SJCRH30 (cell line): ENCODE results near the gene RBM20. TPM values are rescaled to one million over a fixed set of nuclear protein-coding genes. Genes with fewer than 3 reads are reported as not detected.

Source experiments
- DNase-seq, 2 experiments: peaks; one replicate each; pipeline ENCODE4 v3.0.0-alpha.2; 2015 to 2020
- H3K27ac ChIP-seq: fragments of 250-450 bp; sonication (Bioruptor Pico); 2 replicates; pipeline ENCODE4 v1.5.1; 2020; ENCODE audit warnings: mild to moderate bottlenecking, moderate library complexity
- H3K27me3 ChIP-seq: fragments of 250-450 bp; sonication (Bioruptor Pico); 2 replicates; pipeline ENCODE4 v1.5.1; 2020; ENCODE audit warnings: mild to moderate bottlenecking, moderate library complexity
- H3K36me3 ChIP-seq: fragments of 250-450 bp; sonication (Bioruptor Pico); 2 replicates; pipeline ENCODE4 v1.5.1; 2020; ENCODE audit warnings: mild to moderate bottlenecking, moderate library complexity
- H3K4me1 ChIP-seq: fragments of 250-450 bp; sonication (Bioruptor Pico); 2 replicates; pipeline ENCODE4 v1.5.1; 2020; ENCODE audit warnings: mild to moderate bottlenecking, moderate library complexity
- H3K4me3 ChIP-seq: fragments of 250-450 bp; sonication (Bioruptor Pico); 2 replicates; pipeline ENCODE4 v1.5.1; 2020; ENCODE audit warnings: mild to moderate bottlenecking, moderate library complexity
- H3K9me3 ChIP-seq: fragments of 250-450 bp; sonication (Bioruptor Pico); replicated peaks from 2 replicates; pipeline ENCODE4 v1.5.1; 2020; ENCODE audit warnings: mild to moderate bottlenecking, moderate library complexity
- total RNA-seq: library from RNA; depleted of rRNA; stranded (reverse); fragments of >200 nt; shearing (Covaris generic); gene quantifications from 2 replicates; pipeline ENCODE4 v1.2.3, GENCODE V29; 2014

The RBM20 gene
- total RNA-seq, 1 experiment from 2014 or later: 12.4 TPM

DNA sequence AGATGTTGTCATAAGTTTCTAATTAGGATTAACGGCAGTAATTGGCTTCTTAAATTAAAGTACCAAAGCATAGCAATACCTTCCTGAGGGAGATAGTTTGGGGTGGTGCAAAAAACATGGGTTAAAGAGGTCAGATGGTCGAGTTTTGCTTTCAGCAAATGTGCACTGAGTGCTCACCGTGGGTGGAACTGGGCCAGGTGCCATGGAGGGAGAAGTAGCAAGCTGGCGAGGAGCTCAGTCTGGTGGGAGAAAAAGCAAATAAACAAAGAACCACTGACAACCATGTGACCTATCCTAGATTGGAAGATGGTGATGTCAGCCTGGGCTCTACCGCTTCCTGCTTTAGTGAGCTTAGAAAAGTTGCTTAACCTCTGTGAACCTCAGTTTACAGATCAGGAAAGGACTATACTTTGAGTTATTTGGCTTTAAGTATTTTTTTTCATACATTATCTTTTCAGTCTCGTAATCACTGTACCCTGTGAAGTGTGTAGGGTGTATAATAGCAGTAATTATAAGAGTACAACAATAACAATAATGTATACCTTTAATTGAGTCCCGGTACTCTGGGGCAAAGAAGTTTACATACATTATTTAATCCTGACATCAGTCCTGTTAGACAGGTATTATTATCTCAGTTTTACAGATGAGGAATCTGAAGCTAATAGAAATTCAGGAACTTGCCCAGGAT lies 158.6 kb downstream of the RBM20 start:
- H3K27me3 ChIP-seq: no peaks in the 10 kb centered on the region
- no peak overlapping the region for H3K4me3 ChIP-seq
- H3K27ac ChIP-seq: peak overlapping the region; percentile 0; the same call in 1 of the 2 replicates
- DNase-seq: peak; percentile 83 to 87
- peaks cover 42% of the 10 kb centered on the region for H3K36me3 ChIP-seq
- H3K9me3 ChIP-seq: no peaks in the 10 kb centered on the region
- H3K4me1 ChIP-seq: peaks cover 14% of the 10 kb centered on the region

DNA sequence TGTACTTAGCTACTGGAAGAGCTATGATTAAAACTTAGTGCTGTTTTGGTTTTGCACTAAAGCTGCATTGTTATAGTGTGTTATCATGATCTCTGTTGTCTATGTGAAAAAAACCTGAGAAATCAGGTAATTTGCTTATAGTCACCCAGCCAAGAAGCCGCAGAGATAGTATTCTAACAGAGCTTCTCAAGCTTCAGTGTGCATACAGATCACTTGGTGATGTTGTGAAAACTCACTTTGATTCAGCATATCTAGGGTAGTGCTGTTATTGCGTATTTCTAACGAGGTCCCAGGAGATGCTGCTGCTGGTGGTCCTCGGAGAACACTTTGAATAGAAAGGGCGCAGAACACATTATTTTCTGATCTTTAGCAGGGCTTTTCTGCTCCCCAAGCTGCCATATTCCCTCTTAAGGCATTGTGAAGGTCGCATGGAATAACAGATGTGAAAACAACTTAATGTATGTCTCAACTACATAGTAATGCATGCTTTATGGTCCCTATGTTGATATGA lies 159.2 kb downstream of the RBM20 start:
- H3K27ac ChIP-seq: peak overlapping the region; percentile 0; the same call in 1 of the 2 replicates
- no peaks in the 10 kb centered on the region for H3K9me3 ChIP-seq
- DNase-seq: no peak
- H3K36me3 ChIP-seq: peaks cover 39% of the 10 kb centered on the region
- peaks cover 14% of the 10 kb centered on the region for H3K4me1 ChIP-seq
- H3K4me3 ChIP-seq: no peak overlapping the region
- no peaks in the 10 kb centered on the region for H3K27me3 ChIP-seq

DNA sequence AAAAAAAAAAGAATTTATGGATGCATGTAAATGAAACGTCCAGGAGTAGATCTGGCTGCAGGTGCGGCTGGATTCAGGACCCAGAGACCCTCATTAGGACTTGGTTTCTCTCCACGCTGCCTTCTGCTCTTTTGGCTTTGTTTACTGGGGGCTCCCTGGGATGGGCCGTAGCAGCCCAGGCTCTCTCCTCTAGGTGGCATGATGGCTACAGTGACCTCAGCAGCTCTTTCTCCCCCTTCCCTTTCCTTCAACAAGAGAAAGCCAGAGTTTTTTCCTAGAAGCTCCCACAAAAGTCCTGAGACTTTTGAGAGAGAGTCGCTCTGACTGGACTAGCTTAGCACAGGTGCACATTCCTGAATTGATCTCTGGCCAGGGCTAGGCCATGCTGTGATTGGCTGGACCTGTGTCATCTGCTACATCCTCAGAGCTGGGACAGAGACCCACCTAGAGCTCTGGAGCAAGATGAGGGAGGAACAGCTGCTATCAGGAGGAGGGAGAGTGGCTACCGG lies 159.7 kb downstream of the RBM20 start:
- H3K9me3 ChIP-seq: no peaks in the 10 kb centered on the region
- peaks cover 14% of the 10 kb centered on the region for H3K4me1 ChIP-seq
- H3K27me3 ChIP-seq: no peaks in the 10 kb centered on the region
- no peak overlapping the region for H3K27ac ChIP-seq
- DNase-seq: peak in 1 of 2 experiments; percentile 38
- H3K4me3 ChIP-seq: no peak overlapping the region
- H3K36me3 ChIP-seq: peaks cover 36% of the 10 kb centered on the region

DNA sequence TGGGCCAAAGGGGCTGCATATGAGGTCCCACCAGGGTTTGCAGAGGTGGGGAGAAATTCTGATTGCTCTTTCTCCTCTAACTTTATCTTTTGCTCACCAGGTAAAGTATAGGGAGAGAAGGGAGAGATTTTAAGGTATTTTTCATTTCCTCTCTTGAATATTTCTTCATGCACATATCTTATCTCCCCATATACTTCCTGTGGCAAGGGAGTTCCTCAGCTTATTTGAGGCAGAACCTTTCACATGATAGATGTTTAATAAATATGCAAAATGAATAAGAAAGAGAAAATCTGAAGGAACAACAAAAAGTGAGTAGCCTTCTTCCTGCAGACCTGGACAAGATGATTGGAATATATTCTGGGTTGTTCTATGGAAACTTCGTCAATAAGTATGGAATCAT lies 160.2 kb downstream of the RBM20 start:
- Histone ChIP-seq H3K36me3 (peaks cover 33% of the 10 kb centered on the region), H3K4me3 (no peak overlapping the region), H3K9me3 (no peaks in the 10 kb centered on the region), H3K27me3 (no peaks in the 10 kb centered on the region), H3K27ac (no peak overlapping the region), H3K4me1 (peaks cover 14% of the 10 kb centered on the region)
- DNase-seq: no peak

DNA sequence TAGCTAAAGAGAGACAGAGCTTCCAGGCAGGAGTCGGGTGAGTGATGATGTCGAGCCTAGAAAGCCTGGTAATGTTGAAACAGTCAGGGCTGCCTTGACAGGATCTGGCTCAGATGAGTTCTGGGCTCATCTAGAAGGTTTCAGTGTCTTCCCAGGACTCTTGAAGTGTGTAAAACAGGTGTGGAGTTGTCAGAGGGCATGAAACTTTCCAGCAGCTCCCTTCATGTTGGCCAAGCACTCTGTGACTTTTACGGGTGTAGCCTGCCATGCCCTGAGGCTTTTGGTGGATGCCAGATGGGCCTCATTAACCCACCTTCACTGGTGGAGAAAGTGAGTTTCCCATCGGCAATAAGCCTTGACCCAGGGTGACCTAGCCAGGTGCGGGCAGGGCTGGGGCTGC lies 161.2 kb downstream of the RBM20 start:
- Histone ChIP-seq H3K27me3 (no peaks in the 10 kb centered on the region), H3K9me3 (no peaks in the 10 kb centered on the region), H3K36me3 (peaks cover 24% of the 10 kb centered on the region), H3K4me1 (peaks cover 14% of the 10 kb centered on the region), H3K4me3 (no peak overlapping the region), H3K27ac (no peak overlapping the region)
- DNase-seq: no peak

DNA sequence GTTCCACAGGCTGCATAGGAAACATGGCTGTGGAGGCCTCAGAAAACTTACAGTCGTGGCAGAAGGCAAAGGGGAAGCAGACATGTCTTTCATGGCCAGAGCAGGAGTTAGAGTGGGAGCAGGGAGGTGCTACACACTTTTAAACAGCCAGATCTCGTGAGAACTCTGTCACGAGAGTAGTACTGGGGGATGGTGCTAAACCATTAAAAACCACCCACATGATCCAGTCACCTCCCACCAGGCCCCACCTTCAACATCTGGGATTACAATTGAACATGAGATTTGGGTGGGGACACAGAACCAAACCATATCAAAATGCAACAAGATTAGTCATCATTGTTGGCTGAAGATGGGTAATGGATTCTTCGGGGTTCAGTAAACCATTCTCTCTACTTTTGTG lies 162.2 kb downstream of the RBM20 start:
- no peak for DNase-seq
- peaks cover 19% of the 10 kb centered on the region; the same call in 1 of the 2 replicates for H3K36me3 ChIP-seq
- H3K27ac ChIP-seq: no peak overlapping the region
- H3K4me3 ChIP-seq: no peak overlapping the region
- H3K4me1 ChIP-seq: peaks cover 14% of the 10 kb centered on the region
- no peaks in the 10 kb centered on the region for H3K9me3 ChIP-seq
- H3K27me3 ChIP-seq: no peaks in the 10 kb centered on the region

DNA sequence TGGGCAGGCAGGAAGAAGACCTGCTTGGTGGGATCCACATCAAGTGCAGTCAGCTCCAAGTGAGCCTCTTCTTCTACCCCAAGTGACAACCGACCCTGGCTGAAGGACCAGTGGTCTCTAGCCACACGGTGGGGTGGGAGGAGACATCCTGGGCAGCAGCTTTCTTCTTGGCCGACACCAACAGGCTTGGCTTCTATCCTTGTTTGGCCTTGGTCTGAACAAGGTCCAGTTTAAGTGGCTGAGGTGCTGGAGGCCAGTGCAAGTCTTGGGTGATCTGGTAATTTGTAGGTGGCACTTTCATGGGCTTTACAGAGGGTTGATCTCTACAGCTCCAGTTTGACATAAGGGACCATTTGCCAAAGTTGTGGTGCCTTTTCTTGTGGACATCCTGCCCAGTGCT lies 164.0 kb downstream of the RBM20 start:
- DNase-seq: no peak
- Histone ChIP-seq H3K36me3 (peaks cover 29% of the 10 kb centered on the region), H3K4me1 (peaks cover 3% of the 10 kb centered on the region; the same call in 1 of the 2 replicates), H3K9me3 (no peaks in the 10 kb centered on the region), H3K27me3 (no peaks in the 10 kb centered on the region), H3K27ac (no peak overlapping the region), H3K4me3 (no peak overlapping the region)

DNA sequence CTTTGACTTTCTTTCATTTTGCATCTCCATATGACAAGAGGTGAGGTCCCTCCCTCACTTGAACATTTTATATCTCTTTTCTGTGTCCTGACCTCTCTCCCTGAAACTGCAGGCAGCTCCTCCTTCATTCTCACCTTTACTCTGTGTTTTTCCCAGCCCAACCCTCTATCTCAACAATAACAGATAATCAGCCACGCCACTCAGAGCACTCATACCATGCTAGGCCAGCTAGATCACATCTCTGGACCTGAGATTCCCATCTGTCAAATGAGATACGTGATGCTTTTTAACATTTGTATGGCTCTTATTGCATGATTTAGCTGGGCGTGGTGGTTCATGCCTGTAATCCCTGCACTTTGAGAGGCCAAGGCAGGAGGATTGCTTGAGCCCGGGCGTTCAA lies 164.5 kb downstream of the RBM20 start:
- H3K9me3 ChIP-seq: no peaks in the 10 kb centered on the region
- no peak for DNase-seq
- H3K4me3 ChIP-seq: no peak overlapping the region
- H3K27ac ChIP-seq: no peak overlapping the region
- no peaks in the 10 kb centered on the region for H3K27me3 ChIP-seq
- no peaks in the 10 kb centered on the region for H3K4me1 ChIP-seq
- peaks cover 30% of the 10 kb centered on the region for H3K36me3 ChIP-seq

DNA sequence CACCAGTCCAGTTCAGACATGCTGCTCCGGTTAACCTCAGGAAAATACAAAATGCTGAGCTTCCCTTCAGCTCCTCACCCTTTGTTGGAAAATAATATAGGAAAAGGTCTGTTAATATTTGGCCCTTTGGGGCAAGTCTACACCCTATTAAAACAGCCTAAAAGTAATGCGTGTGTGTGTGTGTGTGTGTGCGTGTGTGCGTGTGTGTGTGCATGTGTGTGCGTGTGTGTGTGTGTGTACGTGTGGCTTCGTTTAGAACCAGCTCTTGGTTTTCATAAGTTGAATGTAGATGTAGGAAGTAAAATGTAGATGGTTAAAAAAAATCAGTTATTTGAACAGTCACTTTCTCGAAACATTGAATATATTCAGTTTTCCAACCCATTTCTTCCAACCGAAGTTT lies 166.5 kb downstream of the RBM20 start:
- no peaks in the 10 kb centered on the region for H3K4me1 ChIP-seq
- peaks cover 32% of the 10 kb centered on the region for H3K36me3 ChIP-seq
- no peaks in the 10 kb centered on the region for H3K9me3 ChIP-seq
- no peak overlapping the region for H3K4me3 ChIP-seq
- no peak overlapping the region for H3K27ac ChIP-seq
- no peaks in the 10 kb centered on the region for H3K27me3 ChIP-seq
- no peak for DNase-seq

DNA sequence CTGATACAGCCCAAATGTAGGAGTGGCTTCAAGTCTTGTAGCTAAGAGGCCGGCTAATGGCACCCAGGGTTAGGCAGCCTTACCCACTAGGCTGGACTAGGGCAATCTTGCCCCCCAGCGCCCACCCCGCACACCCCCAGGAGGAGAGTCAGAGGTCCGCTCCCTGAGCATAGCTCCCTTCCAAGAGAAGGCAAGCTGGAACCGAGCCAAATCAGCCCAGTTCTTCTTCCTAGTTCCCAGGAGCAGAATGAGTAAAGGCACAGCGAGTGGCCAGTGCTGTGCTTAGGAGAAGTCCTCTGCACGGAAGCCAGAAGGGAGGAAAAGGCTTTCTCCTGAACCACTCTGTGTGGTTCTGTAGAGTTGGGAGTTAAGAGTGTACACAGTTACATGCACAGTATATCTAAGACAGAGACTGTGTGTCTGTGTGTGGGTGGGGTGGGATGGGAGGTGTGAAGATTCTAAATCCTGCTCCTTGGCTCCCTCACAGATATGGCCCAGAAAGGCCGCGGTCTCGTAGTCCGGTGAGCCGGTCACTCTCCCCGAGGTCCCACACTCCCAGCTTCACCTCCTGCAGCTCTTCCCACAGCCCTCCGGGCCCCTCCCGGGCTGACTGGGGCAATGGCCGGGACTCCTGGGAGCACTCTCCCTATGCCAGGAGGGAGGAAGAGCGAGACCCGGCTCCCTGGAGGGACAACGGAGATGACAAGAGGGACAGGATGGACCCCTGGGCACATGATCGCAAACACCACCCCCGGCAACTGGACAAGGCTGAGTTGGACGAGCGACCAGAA lies 167.8 kb downstream of the RBM20 start:
- peaks cover 32% of the 10 kb centered on the region for H3K36me3 ChIP-seq
- no peak for DNase-seq
- H3K4me3 ChIP-seq: no peak overlapping the region
- no peaks in the 10 kb centered on the region for H3K4me1 ChIP-seq
- H3K9me3 ChIP-seq: no peaks in the 10 kb centered on the region
- H3K27me3 ChIP-seq: no peaks in the 10 kb centered on the region
- H3K27ac ChIP-seq: no peak overlapping the region

DNA sequence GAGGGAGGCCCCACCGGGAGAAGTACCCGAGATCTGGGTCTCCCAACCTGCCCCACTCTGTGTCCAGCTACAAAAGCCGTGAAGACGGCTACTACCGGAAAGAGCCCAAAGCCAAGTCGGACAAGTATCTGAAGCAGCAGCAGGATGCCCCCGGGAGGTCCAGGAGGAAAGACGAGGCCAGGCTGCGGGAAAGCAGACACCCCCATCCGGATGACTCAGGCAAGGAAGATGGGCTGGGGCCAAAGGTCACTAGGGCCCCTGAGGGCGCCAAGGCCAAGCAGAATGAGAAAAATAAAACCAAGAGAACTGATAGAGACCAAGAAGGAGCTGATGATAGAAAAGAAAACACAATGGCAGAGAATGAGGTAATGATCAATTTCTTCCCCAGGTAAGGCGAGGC lies 168.4 kb downstream of the RBM20 start:
- Histone ChIP-seq H3K4me3 (no peak overlapping the region), H3K27ac (no peak overlapping the region), H3K27me3 (no peaks in the 10 kb centered on the region), H3K4me1 (no peaks in the 10 kb centered on the region), H3K9me3 (no peaks in the 10 kb centered on the region), H3K36me3 (peaks cover 32% of the 10 kb centered on the region)
- no peak for DNase-seq

DNA sequence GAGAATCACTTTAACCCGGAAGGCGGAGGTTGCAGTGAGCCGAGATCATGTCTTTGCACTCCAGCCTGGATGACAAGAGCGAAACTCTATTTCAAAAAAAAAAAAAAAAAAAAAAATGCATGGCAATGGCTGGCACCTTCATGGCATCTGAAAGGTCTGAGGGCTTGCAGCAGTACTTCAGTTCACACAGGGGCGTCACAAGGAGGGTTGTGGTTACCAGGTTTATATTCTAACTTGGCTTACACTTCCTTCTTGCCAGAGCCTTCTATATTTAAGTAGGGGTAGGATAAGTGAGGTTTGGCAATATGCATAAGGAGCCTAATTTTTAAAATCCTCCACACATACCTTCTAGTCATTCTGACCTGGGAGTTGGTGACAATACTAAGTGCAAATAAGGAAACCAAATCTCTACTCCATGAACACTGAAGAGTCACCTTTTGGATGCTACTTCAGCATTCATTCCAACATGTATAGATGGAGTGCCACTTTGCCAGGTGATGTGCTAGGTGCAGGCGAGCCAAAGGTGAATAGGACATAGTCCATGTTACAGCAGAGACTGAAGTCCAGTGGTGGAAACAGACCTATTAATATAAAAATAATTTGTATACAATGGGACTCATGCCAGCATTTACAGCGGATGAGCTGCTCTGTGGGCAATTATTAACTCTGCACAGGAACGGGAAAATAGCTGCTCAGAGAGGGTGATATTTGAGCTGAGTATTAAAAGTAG lies 169.8 kb downstream of the RBM20 start:
- peaks cover 29% of the 10 kb centered on the region for H3K36me3 ChIP-seq
- H3K4me1 ChIP-seq: no peaks in the 10 kb centered on the region
- H3K27ac ChIP-seq: no peak overlapping the region
- no peak for DNase-seq
- no peak overlapping the region for H3K4me3 ChIP-seq
- H3K27me3 ChIP-seq: no peaks in the 10 kb centered on the region
- no peaks in the 10 kb centered on the region for H3K9me3 ChIP-seq

DNA sequence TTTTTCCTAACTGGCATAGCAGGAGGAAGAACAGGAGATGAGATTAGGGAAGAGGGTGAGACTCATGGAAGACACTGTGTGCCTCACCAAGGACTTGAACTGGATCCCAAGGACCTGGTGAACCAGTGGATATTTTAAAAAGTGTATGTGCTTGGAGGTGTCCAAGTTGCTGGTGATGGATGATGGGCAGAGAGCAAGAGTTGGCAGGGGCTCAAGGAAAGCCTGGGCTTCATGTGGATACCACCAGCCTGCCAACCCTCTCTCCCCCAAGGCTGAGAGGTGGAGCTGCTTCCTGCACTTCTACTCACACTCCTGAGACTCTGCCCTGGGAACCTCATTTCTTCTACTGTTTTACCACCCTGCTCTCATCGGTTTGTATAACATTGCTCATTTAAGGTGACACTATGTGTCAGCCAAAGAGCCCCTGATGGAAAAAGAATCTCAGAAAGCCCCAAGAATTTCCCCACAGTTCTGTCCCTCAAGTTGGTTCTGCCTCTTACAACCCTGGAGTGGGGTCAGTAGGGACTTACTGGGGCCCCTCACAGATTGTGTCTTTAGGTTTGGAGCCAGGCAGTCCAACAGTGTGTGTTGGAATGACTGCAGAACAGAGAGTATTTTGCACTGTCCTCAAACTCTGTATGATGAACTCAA lies 171.3 kb downstream of the RBM20 start:
- DNase-seq: no peak
- H3K4me3 ChIP-seq: no peak overlapping the region
- peaks cover 37% of the 10 kb centered on the region for H3K36me3 ChIP-seq
- no peaks in the 10 kb centered on the region for H3K27me3 ChIP-seq
- H3K4me1 ChIP-seq: no peaks in the 10 kb centered on the region
- H3K27ac ChIP-seq: no peak overlapping the region
- no peaks in the 10 kb centered on the region for H3K9me3 ChIP-seq

DNA sequence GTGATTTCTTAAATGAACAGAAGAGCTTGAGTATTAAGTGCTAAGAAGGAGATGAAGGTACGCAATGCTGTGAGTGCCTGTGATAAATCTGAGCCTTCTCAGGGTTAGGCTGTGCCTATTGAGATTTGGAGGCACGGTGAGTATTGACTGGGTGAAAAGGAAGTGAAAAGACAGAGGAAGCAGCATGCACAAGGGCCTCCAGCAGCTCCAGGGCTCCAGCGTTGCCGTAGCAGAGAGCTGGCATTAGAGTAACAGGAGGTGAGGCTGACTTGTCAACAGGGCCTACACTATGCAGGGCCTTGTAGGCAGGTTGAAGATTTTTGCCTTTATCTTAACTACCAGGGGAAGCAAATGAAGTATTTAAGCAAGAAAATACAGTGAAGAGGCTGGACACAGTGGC lies 173.5 kb downstream of the RBM20 start:
- no peak for DNase-seq
- no peaks in the 10 kb centered on the region for H3K9me3 ChIP-seq
- no peaks in the 10 kb centered on the region for H3K27me3 ChIP-seq
- H3K36me3 ChIP-seq: peaks cover 36% of the 10 kb centered on the region
- no peaks in the 10 kb centered on the region for H3K4me1 ChIP-seq
- H3K4me3 ChIP-seq: no peak overlapping the region
- H3K27ac ChIP-seq: no peak overlapping the region
